B cell (primary cell): ENCODE data around the gene NAPEPLD. TPM values are rescaled to one million over a fixed set of nuclear protein-coding genes. Genes with fewer than 3 reads are reported as not detected.

Experiments used
- ATAC-seq: fragments of 200-7000 bp; cut with Tn5 transposase; one replicate; pipeline ENCODE4 v1.10.0; 2021; ENCODE audit warnings: low read depth, mild to moderate bottlenecking, moderate number of reproducible peaks, moderate library complexity
- CTCF ChIA-PET: fragments of 350-600 bp; sonication (Branson Sonifier 250); formaldehyde crosslinking; loops from one replicate; lab custom pipeline; 2021; ENCODE audit warnings: antibody characterized with exemption, inconsistent platforms; lab: Charles Lee
- POLR2A ChIA-PET: fragments of 350-600 bp; sonication (Branson Sonifier 250); formaldehyde crosslinking; loops from one replicate; lab custom pipeline; 2021; ENCODE audit warnings: antibody characterized with exemption; lab: Charles Lee
- DNase-seq: peaks from one replicate; pipeline ENCODE4 v3.0.0; 2013
- H2AFZ ChIP-seq: 2 replicates; pipeline ENCODE4 v1.6.1; 2012; ENCODE audit warnings: mild to moderate bottlenecking, low read depth, low read length; ENCODE audit not compliant: insufficient read depth, poor library complexity, severe bottlenecking
- H3K27ac ChIP-seq, 2 donors: 1 replicate in 1 of 2; 2 replicates in 1 of 2; pipeline ENCODE4 v1.5.1; 2012 to 2013; ENCODE audit warnings: low read length in 2 of 2, mild to moderate bottlenecking in 2 of 2, moderate library complexity in 1 of 2
- H3K27me3 ChIP-seq, 4 experiments: fragments of 200-600 bp in 1 of 4; sonication (generic) in 1 of 4; replicated peaks in 1 of 4; 1 replicate in 2 of 4; 2 replicates in 2 of 4; pipeline versions ENCODE4 v1.6.1 to v1.7.0; 2013 to 2016; ENCODE audit warnings: low read length in 3 of 4, mild to moderate bottlenecking in 2 of 4, mixed read lengths in 1 of 4, moderate library complexity in 1 of 4; ENCODE audit not compliant: insufficient read depth in 4 of 4, control insufficient read depth in 3 of 4; ENCODE audit errors: control extremely low read depth in 1 of 4
- H3K36me3 ChIP-seq, 2 experiments: replicated peaks in 1 of 2; 1 replicate in 1 of 2; 2 replicates in 1 of 2; pipeline versions ENCODE4 v1.6.1 to v1.7.1; 2013; ENCODE audit warnings: low read length in 1 of 2; ENCODE audit not compliant: insufficient read depth in 2 of 2, control insufficient read depth in 1 of 2; ENCODE audit errors: control extremely low read depth in 1 of 2, extremely low read depth in 1 of 2
- H3K4me1 ChIP-seq, 2 donors: fragments of 200-600 bp in 1 of 2; sonication (generic) in 1 of 2; 1 replicate in 1 of 2; 2 replicates in 1 of 2; pipeline versions ENCODE4 v1.5.1 to v1.6.1; 2013 to 2017; ENCODE audit warnings: low read length in 2 of 2; ENCODE audit not compliant: control insufficient read depth in 2 of 2, insufficient read depth in 2 of 2
- H3K4me2 ChIP-seq: replicated peaks from 2 replicates; pipeline ENCODE3; 2012; ENCODE audit warnings: mild to moderate bottlenecking, low read depth, low read length; ENCODE audit not compliant: poor library complexity, severe bottlenecking
- H3K4me3 ChIP-seq, 5 experiments: fragments of 200-600 bp in 1 of 5; sonication (generic) in 1 of 5; 1 replicate in 3 of 5; 2 replicates in 2 of 5; pipeline versions ENCODE4 v1.5.1 to v1.7.0; 2011 to 2016; ENCODE audit warnings: low read length in 4 of 5, mild to moderate bottlenecking in 4 of 5, low read depth in 2 of 5, control low read depth in 1 of 5, moderate library complexity in 1 of 5; ENCODE audit not compliant: insufficient read depth in 1 of 5; ENCODE audit errors: control extremely low read depth in 1 of 5, extremely low read depth in 1 of 5
- H3K79me2 ChIP-seq: fragments of 200-600 bp; sonication (generic); one replicate; pipeline ENCODE4 v1.6.0; 2016; ENCODE audit warnings: low read length; ENCODE audit not compliant: control insufficient read depth, insufficient read depth
- H3K9ac ChIP-seq: fragments of 200-600 bp; sonication (generic); 2 replicates; pipeline ENCODE4 v1.6.1; 2017; ENCODE audit warnings: mild to moderate bottlenecking, low read length, moderate library complexity
- H3K9me3 ChIP-seq, 3 donors: one replicate each; pipeline versions ENCODE4 v1.6.1 to v1.7.1; 2013; ENCODE audit warnings: low read length in 2 of 3; ENCODE audit not compliant: control insufficient read depth in 2 of 3, insufficient read depth in 1 of 3; ENCODE audit errors: control extremely low read depth in 1 of 3
- H4K20me1 ChIP-seq: 2 replicates; pipeline ENCODE4 v1.6.0; 2012; ENCODE audit warnings: mild to moderate bottlenecking, low read length; ENCODE audit not compliant: insufficient read depth, control insufficient read depth, poor library complexity, severe bottlenecking
- H3K27ac Mint-ChIP-seq: one replicate; pipeline ENCODE4 v1.8.0; 2021; ENCODE audit warnings: mixed read lengths
- H3K27me3 Mint-ChIP-seq: one replicate; pipeline ENCODE4 v1.8.0; 2021; ENCODE audit warnings: mixed read lengths
- H3K4me1 Mint-ChIP-seq: one replicate; pipeline ENCODE4 v1.8.0; 2021; ENCODE audit warnings: mixed read lengths
- H3K4me3 Mint-ChIP-seq: one replicate; pipeline ENCODE4 v1.8.0; 2021; ENCODE audit warnings: mixed read lengths
- H3K9me3 Mint-ChIP-seq: one replicate; pipeline ENCODE4 v1.8.0; 2022; ENCODE audit warnings: mixed read lengths; ENCODE audit not compliant: insufficient read depth
- CTCF ChIP-seq: fragments of 200-600 bp; IDR thresholded peaks from one replicate; pipeline ENCODE4 v1.8.0; 2022; ENCODE audit warnings: antibody characterized with exemption, mild to moderate bottlenecking
- EZH2 ChIP-seq: IDR thresholded peaks from 2 replicates; pipeline ENCODE4 v1.6.1; 2012; ENCODE audit warnings: borderline replicate concordance, low read depth, mild to moderate bottlenecking, moderate library complexity, low read length; ENCODE audit not compliant: insufficient read depth, poor library complexity, severe bottlenecking
- WGBS: methylation state at CpG from one replicate; pipeline ENCODE4 v1.1.5; 2013; ENCODE audit warnings: missing lambda C conversion rate; ENCODE audit not compliant: insufficient coverage; 5-methylcytosine and 5-hydroxymethylcytosine counted together
- intact Hi-C: fragments of 100-400 bp; cut with micrococcal nuclease; formaldehyde crosslinking; loops from one replicate; pipeline ENCODE4 v1.10.0; 2022
- polyA plus RNA-seq: library from polyadenylated mRNA; depleted of rRNA; stranded (reverse); fragments of >200 nt; gene quantifications from 2 replicates; pipeline ENCODE4 v1.2.3, GENCODE V29; 2012
- total RNA-seq, 2 donors: library from RNA; stranded (reverse); fragments of 120-200 nt in 1 of 2; gene quantifications; 1 replicate in 1 of 2; 2 replicates in 1 of 2; pipeline versions ENCODE4 v1.2.3 to v1.2.4, GENCODE V29; 2013 to 2022

The NAPEPLD gene
- total and polyA plus RNA-seq, 2 donors (not counting 1 experiment from before 2014, with no cell fraction given): 3.8 to 20.7 TPM

- POLR2A ChIA-PET: no interaction called here
- no peaks in the 10 kb centered on the region for H3K9me3 Mint-ChIP-seq
- Histone ChIP-seq H4K20me1 (no peaks in the 10 kb centered on the region), H2AFZ (no peak overlapping the region), H3K79me2 (peaks cover 15% of the 10 kb centered on the region), H3K27me3 (no peaks in the 10 kb centered on the region), H3K27ac (no peak overlapping the region), H3K9me3 (no peaks in the 10 kb centered on the region), H3K4me3 (no peak overlapping the region), H3K4me1 (no peaks in the 10 kb centered on the region), H3K4me2 (no peak overlapping the region), H3K9ac (no peak overlapping the region), H3K36me3 (no peaks in the 10 kb centered on the region)
- CTCF ChIA-PET: no interaction called here
- DNase-seq (no peak), ATAC-seq (no peak)
- H3K4me1 Mint-ChIP-seq: peaks cover 15% of the 10 kb centered on the region
- TF ChIP-seq CTCF (no peak), EZH2 (no peak)
- 100% methylated on average over 5 of the region's 8 CpGs for WGBS
- no peak overlapping the region for H3K27ac Mint-ChIP-seq
- intact Hi-C loops: no loop called here
- no peaks in the 10 kb centered on the region for H3K27me3 Mint-ChIP-seq
- H3K4me3 Mint-ChIP-seq: no peak overlapping the region
Observed at GRCh38 chr7:103141753-103142404, 7.0 kb downstream of the NAPEPLD start.

DNA sequence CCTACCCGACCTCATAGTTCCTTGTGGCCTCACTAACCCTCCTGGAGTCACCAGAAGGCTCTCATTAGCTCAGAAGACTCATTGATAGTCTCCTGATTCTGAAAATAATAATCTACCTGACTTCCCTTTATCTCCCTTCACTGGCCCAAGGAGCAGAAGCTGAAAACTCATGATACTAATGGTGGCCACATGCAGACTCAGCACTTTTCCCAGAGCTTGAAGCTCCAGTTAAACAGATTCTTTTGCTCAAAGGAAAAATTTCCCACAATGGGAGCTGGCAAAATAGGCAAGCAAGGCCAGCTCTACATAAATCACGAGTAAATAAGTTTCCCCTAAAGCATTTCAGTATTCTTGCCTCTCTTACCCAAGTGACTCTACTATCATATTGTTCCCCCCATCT is 8.2 kb downstream of the NAPEPLD start:
- ATAC-seq (no peak), DNase-seq (no peak)
- Mint-ChIP-seq H3K27me3 (no peaks in the 10 kb centered on the region), H3K4me1 (peaks cover 6% of the 10 kb centered on the region), H3K27ac (no peak overlapping the region), H3K9me3 (no peaks in the 10 kb centered on the region), H3K4me3 (no peak overlapping the region)
- Histone ChIP-seq H3K36me3 (no peaks in the 10 kb centered on the region), H3K27ac (no peak overlapping the region), H3K4me3 (no peak overlapping the region), H3K79me2 (peaks cover 15% of the 10 kb centered on the region), H3K9ac (no peak overlapping the region), H3K4me1 (no peaks in the 10 kb centered on the region), H4K20me1 (no peaks in the 10 kb centered on the region), H3K4me2 (no peak overlapping the region), H3K27me3 (no peaks in the 10 kb centered on the region), H3K9me3 (no peaks in the 10 kb centered on the region), H2AFZ (no peak overlapping the region)
- 89% methylated on average over 2 of the region's 2 CpGs for WGBS
- ChIA-PET POLR2A (no interaction called here), CTCF (interaction anchor here (0.5 kb wide), 1 partner anchor 79 kb away, joined by 3 read pairs; no protein-coding TSS in a partner anchor)
- TF ChIP-seq EZH2 (no peak), CTCF (no peak)
- intact Hi-C loops: no loop called here
